Parathyroid adenoma (tissue), 2 donors: ENCODE results near the gene KLHDC4.
A peak's percentile ranks its signal among the peaks of the same experiment; 100 is the strongest.
"Not testable (repeated sequence)": the region's sequence is repeated elsewhere in the genome, so short reads cannot be mapped to it uniquely, and the experiment has no call there.

Source experiments
- H2AFZ ChIP-seq: fragments of 300-600 bp; sonication (generic); one replicate; pipeline ENCODE4 v1.7.0; 2017; ENCODE audit warnings: antibody characterized with exemption, mild to moderate bottlenecking
- H3K27ac ChIP-seq: fragments of 300-600 bp; sonication (generic); one replicate; pipeline ENCODE4 v1.7.0; 2017
- H3K27me3 ChIP-seq: fragments of 300-600 bp; sonication (generic); one replicate; pipeline ENCODE4 v1.7.0; 2017; ENCODE audit warnings: low read length; ENCODE audit not compliant: control insufficient read depth, insufficient read depth
- H3K36me3 ChIP-seq: fragments of 300-600 bp; sonication (generic); one replicate; pipeline ENCODE4 v1.7.0; 2017; ENCODE audit warnings: low read length; ENCODE audit not compliant: control insufficient read depth, insufficient read depth
- H3K4me1 ChIP-seq: fragments of 300-600 bp; sonication (generic); one replicate; pipeline ENCODE4 v1.7.0; 2017; ENCODE audit warnings: control low read depth
- H3K4me2 ChIP-seq: fragments of 300-600 bp; sonication (generic); one replicate; pipeline ENCODE4 v1.7.0; 2017; ENCODE audit warnings: low read length
- H3K4me3 ChIP-seq: fragments of 300-600 bp; sonication (generic); one replicate; pipeline ENCODE4 v1.7.0; 2017; ENCODE audit warnings: low read depth, low read length
- H3K79me2 ChIP-seq: fragments of 300-600 bp; sonication (generic); one replicate; pipeline ENCODE4 v1.7.0; 2017; ENCODE audit warnings: control low read depth
- H3K9ac ChIP-seq: fragments of 300-600 bp; sonication (generic); one replicate; pipeline ENCODE4 v1.7.0; 2017; ENCODE audit warnings: mild to moderate bottlenecking
- H3K9me3 ChIP-seq: fragments of 300-600 bp; sonication (generic); one replicate; pipeline ENCODE4 v1.7.0; 2017; ENCODE audit warnings: low read length; ENCODE audit not compliant: control insufficient read depth
- CTCF ChIP-seq: fragments of 300-600 bp; sonication (generic); IDR thresholded peaks from one replicate; pipeline ENCODE4 v1.7.0; 2017; ENCODE audit warnings: antibody characterized with exemption, mild to moderate bottlenecking
- donor health status: primary hyperparathyroidism.

KLHDC4 gene

GRCh38 chr16:87784812-87785211 lies 19.0 kb upstream of the KLHDC4 start:
- no peak for TF ChIP-seq CTCF
- Histone ChIP-seq H3K4me1 (no peaks in the 10 kb centered on the region), H3K27me3 (no peaks in the 10 kb centered on the region)

GRCh38 chr16:87782033-87782432 lies 16.2 kb upstream of the KLHDC4 start:
- no peak overlapping the region for H2AFZ ChIP-seq
- H3K4me2 ChIP-seq, result no peak overlapping the region
- no peak for TF ChIP-seq CTCF
- H3K36me3 ChIP-seq, result no peaks in the 10 kb centered on the region
- H3K27ac ChIP-seq, result no peak overlapping the region
- H3K9ac ChIP-seq, result no peak overlapping the region
- H3K9me3 ChIP-seq, result no peaks in the 10 kb centered on the region
- no peaks in the 10 kb centered on the region for H3K27me3 ChIP-seq
- H3K4me3 ChIP-seq, result no peak overlapping the region
- H3K4me1 ChIP-seq, result no peaks in the 10 kb centered on the region
- no peaks in the 10 kb centered on the region for H3K79me2 ChIP-seq

More at GRCh38 chr16:87784812-87785211, 19.0 kb upstream of the KLHDC4 start:
- H3K9me3 ChIP-seq, result no peaks in the 10 kb centered on the region
- no peaks in the 10 kb centered on the region for H3K36me3 ChIP-seq
- H3K9ac ChIP-seq, result no peak overlapping the region
- no peak overlapping the region for H3K27ac ChIP-seq
- H3K79me2 ChIP-seq, result no peaks in the 10 kb centered on the region
- no peak overlapping the region for H3K4me3 ChIP-seq
- no peak overlapping the region for H3K4me2 ChIP-seq
- no peak overlapping the region for H2AFZ ChIP-seq

- TF ChIP-seq CTCF, result no peak
- Histone ChIP-seq H3K4me1 (no peaks in the 10 kb centered on the region), H3K4me3 (no peak overlapping the region), H3K9me3 (no peaks in the 10 kb centered on the region), H3K27me3 (no peaks in the 10 kb centered on the region), H3K36me3 (no peaks in the 10 kb centered on the region), H3K79me2 (no peaks in the 10 kb centered on the region), H3K4me2 (no peak overlapping the region), H3K27ac (no peak overlapping the region), H3K9ac (no peak overlapping the region), H2AFZ (no peak overlapping the region)
These were observed 14.7 kb upstream of the KLHDC4 start for GRCh38 chr16:87780385-87780989.

GRCh38 chr16:87778830-87779579 lies 13.2 kb upstream of the KLHDC4 start:
- no peaks in the 10 kb centered on the region for H3K27me3 ChIP-seq
- H3K27ac ChIP-seq, result no peak overlapping the region
- H3K4me2 ChIP-seq, result no peak overlapping the region
- no peaks in the 10 kb centered on the region for H3K79me2 ChIP-seq
- H3K36me3 ChIP-seq, result no peaks in the 10 kb centered on the region
- no peaks in the 10 kb centered on the region for H3K9me3 ChIP-seq
- H3K9ac ChIP-seq, result no peak overlapping the region
- H3K4me1 ChIP-seq, result peaks cover 3% of the 10 kb centered on the region
- TF ChIP-seq CTCF, result peak; percentile 92
- H2AFZ ChIP-seq, result no peak overlapping the region
- H3K4me3 ChIP-seq, result no peak overlapping the region

GRCh38 chr16:87778476-87778829 lies 12.7 kb upstream of the KLHDC4 start:
- Histone ChIP-seq H3K4me3 (no peak overlapping the region), H3K79me2 (no peaks in the 10 kb centered on the region), H3K9ac (no peak overlapping the region), H3K9me3 (no peaks in the 10 kb centered on the region), H3K27ac (no peak overlapping the region), H3K27me3 (no peaks in the 10 kb centered on the region), H3K4me1 (peaks cover 3% of the 10 kb centered on the region), H3K4me2 (no peak overlapping the region), H3K36me3 (no peaks in the 10 kb centered on the region), H2AFZ (no peak overlapping the region)
- TF ChIP-seq CTCF, result no peak

GRCh38 chr16:87773836-87774235 lies 8.1 kb upstream of the KLHDC4 start:
- not testable (repeated sequence) for H3K9me3 ChIP-seq, H2AFZ ChIP-seq, H3K9ac ChIP-seq, H3K4me1 ChIP-seq, H3K4me3 ChIP-seq, H3K27me3 ChIP-seq, H3K27ac ChIP-seq, H3K36me3 ChIP-seq, H3K4me2 ChIP-seq, H3K79me2 ChIP-seq

- not testable (repeated sequence) for H3K79me2 ChIP-seq, H3K9me3 ChIP-seq, H3K4me3 ChIP-seq, H3K36me3 ChIP-seq, H2AFZ ChIP-seq, H3K4me2 ChIP-seq, H3K27ac ChIP-seq, H3K9ac ChIP-seq, H3K4me1 ChIP-seq, H3K27me3 ChIP-seq
These were observed 1.7 kb upstream of the KLHDC4 start for GRCh38 chr16:87767456-87767855.
